GM19452 (cell line): ENCODE data around the gene CRACDL.

ENCODE experiments used
- ATAC-seq: cut with Tn5 transposase; IDR thresholded peaks from one replicate; pipeline ENCODE4 v1.9.1; 2021; ENCODE audit not compliant: unreplicated experiment

The CRACDL gene

DNA sequence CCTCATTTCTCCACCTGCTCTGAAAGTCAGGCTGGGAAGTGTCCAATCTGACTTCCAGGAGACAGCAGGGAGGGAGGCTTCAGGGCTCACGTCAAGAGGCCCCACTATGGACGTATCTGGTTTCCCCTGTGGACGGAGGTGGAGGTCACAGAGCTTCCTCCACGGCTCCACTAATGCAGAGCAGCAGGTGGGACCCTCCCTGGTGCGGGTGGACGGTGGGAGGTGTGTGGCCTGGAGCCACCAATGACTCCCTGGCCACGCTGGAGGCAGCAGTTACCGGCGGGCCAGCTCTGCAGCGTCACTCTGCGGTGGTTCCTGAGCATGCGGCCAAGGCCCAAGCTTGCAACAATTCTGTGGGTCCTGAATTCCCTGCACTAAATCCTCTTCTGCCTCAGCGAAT lies 9.0 kb downstream of the CRACDL start:
- no peak for ATAC-seq

DNA sequence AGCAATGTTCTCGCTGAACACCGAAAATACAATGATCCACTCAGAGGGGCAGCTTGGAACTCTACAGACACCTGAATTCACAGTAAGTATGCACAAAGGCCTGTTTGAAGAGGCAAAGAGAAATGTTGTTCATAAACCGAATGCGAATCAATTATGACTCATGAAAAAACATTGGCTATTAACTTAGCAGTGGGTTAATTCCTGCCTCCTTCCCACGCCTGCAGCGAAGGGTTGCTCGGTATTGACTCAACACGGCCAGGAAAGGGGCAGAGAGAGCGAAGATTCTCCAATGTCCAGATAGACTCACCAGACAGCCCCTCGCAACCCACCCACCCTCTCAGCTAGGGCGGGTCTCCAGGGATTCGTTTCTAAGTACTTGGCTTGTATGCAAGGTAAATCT lies 9.4 kb downstream of the CRACDL start:
- ATAC-seq = no peak

DNA sequence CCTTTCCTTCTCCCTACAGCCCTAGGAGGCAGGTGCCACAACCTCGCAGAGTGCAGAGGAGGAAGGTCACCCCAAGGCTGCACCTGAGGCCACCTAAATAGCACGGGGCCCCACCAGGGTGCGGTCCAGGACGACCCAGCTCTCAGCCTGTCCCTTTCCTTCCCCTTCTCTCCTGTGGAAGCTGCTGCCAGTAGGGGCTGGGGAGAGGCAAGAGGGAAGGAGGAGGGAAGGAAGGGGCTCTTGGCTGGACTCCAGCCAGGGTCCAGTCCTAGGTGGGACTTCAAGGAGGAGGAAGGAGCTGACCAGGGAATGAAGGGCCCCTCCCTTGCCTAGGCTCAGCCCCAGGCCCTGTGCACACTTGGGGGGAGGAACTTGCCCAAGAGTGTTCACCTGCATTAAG lies 11.1 kb downstream of the CRACDL start:
- no peak for ATAC-seq

DNA sequence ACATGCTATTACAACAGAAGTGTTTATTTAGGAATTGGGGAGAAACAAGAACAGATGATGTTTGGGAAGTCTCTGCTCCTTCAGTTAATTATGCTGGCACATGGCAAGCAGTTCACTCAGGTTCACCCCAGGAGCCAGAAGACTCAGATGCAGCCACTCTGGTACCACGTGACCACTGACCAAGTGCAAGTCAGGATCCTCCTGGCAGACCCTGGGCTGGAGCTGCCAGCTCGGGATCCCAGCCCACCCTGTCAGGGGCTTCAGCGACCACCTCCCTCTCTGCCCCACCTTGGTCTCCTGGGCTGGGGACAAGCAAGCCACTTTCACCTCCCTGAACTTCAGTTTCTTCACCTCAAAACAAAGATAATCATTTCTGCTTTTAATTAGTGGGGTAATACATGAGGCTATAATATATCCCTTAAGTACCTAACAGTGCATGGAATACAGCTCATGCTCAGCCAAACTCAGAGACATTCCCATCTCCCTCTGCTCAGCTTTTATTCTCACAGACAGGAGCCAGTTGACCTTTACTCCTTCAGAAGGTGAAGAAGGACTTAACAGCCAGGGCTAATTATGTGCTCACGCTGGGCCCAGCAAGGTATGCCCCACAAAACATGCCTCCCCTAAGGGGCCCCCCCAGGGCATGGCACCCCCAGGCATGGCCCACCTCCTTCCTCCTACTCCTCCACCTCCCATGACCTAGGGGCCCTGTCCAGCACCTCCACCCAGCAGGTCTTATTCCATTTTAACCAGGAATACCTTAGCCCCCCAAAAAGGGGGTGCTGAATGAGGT lies 11.8 kb downstream of the CRACDL start:
- ATAC-seq = no peak

DNA sequence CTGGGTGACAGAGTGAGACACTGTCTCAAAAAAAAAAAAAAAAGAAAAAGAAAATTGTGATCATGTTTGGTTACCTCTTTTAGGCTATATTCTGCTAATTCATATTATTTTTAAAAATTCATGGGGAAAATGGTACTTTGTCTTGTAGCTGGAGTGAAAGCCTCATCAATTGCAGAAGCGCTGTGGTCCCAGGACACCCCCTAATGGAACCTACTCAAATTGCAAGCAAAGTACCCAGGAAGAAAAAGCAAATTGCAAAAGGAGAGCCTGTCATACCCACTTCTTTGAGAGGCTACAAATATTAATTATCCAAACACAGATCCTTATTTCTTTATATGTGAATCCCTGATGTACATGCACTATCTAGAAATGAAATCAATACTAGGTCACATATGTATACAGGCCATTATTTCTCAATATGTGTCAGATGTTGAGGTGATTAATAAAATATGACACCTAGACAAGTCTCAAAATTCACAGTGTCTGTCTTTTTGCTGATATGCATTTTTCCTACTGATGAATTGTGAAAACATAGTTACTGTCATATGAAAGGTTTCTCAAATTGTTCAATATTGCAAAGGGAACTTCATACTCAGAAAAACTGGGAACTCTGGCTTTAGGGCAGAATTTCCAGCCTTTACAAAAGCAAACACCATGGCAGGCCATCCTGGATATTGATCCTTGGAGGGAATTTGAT lies 12.6 kb downstream of the CRACDL start:
- ATAC-seq = no peak

DNA sequence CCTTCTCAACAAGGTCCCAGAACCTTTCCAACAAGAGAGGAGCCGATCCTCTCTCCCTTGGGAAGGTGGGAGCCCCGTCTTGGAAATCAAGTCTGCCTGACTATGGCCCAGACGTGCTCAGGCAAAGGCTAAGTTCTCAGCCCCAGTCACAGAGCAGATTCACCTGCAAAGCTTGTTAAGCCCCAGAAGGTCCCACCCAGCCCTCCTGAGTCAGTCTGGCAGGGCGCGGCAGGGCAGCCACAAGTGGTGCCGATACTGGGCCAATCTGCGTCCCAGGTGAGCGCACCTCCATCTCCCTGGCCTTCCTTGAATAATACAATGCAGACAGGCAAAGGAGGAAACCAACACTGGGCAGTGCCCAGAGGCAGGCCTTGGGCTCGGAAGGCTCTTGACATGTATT lies 15.0 kb downstream of the CRACDL start:
- no peak for ATAC-seq

DNA sequence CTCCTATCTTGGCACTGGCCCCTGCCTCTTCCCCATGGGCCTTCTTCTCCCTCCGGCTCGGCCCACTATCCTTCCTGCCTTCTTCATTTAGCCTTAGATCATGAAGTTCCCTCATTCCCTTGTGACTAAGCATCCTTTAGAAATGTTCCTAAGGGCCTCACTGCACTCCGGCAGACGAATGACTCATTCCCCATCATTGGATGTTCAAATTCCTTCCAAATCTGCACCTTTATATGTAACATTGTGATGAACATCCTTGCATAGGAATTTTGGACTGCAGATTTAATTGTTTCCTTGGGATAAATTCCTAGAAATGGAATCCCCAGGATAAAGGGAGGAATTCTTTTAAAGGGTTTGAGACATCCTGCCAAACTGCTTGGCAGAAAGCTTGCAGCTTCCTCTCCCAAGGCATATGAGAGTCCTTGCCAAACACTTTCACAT lies 19.0 kb downstream of the CRACDL start:
- ATAC-seq = no peak

DNA sequence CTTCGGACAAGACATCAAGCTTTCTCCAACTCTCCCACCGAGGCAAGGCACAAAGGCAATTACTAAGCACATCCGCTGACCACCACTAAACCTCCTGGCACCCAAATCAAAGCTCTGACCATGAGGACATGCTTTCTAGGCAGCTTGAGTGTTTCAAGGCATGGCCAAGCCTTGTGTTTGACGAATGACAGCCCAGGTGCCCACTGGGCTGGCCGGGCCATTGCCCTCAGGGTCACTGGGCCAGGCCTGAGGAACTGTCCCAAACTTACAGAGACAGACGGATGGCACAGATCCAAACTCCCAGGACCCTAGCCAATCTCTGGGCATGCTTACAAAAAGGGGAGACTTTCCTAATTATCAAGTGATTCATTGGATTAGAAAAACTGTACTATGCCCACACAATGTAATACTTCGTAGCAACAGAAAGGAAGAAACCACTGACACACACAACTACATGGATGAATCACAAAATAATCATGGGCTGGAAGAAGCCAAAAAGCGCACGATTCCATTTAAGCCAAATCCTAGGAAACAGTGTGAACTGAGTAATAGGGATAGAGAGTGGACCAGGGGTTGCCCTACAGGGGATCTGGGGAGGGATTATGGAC lies 20.2 kb downstream of the CRACDL start:
- no peak for ATAC-seq

DNA sequence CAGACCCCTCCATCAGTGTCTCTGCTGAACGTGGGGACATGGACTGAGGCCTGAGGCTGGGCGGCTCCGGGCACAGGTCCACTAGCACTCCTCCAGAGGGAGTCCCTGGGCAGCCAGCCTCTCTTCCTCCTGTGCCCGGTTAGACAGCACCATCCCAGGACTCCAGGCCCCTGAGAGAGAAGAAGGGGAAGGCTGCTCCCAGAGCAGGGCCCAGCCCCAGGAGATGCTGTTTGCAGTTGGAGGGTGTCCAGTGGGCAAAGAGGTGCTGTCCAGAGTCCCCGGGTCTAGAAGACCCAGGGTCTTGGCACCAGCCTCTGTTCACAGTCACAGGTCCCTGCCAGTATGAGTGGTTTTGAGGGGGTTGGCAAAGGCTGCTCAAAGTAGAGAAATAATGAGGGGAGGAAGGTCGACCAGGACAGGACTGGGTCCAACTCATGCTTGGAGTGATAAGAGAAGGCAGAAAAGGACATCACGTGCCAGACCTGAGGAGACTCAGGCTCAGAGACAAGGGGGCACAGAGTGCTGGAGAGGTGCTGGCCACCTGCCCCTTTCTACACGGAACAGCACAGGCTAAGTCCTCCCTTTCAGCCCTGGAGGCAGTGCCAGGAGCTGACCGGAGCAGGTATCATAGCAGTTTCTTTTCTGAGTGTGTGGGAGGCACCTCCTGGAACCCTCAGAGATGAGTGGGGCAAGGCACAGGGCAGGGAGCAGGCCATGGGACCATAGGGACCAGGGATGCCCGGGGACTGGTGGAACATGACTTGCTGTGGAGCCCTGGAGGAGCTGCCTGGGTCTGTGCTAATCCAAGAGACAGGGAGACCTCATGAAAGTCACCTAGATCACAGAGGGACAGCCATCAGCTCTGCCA lies 21.1 kb downstream of the CRACDL start:
- no peak for ATAC-seq

DNA sequence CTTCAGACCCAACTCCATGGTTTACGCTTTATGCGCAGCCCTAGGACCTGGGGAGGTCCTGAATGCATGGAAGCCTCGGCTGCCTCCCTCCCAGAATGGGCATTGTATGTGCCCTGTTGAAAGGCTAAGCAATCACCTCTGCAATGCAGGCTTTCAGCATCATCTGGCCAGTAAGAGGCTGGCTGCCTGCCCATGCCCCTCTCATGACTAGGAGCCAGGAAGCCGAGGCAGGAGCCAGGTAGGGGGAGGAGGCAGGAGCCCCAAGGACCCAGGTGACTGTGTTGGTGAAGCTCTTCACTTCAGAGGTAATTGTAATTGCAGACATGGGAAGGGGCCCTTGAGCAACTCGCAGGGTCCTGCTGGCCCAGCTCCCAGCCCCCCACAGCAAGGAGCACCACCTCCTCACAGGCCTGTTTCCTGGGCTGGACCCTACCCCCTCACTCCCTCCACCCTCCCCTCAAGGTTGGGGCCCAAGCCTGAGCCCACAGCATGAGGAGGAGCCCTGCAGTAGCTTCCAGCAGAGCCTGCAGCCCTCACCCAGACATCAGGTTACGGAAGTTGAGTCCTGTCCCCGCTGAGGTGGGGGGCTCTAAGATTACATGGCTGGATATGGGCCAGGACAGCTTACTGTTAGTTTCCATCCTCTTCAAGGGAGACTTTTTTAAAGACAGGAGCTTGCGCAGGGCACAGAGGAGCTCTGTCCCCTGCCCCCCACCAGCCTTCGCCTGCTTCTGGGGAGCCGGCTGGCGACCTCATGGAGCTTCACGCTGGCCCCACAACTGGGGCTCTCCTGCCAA lies 21.9 kb downstream of the CRACDL start:
- ATAC-seq = no peak

DNA sequence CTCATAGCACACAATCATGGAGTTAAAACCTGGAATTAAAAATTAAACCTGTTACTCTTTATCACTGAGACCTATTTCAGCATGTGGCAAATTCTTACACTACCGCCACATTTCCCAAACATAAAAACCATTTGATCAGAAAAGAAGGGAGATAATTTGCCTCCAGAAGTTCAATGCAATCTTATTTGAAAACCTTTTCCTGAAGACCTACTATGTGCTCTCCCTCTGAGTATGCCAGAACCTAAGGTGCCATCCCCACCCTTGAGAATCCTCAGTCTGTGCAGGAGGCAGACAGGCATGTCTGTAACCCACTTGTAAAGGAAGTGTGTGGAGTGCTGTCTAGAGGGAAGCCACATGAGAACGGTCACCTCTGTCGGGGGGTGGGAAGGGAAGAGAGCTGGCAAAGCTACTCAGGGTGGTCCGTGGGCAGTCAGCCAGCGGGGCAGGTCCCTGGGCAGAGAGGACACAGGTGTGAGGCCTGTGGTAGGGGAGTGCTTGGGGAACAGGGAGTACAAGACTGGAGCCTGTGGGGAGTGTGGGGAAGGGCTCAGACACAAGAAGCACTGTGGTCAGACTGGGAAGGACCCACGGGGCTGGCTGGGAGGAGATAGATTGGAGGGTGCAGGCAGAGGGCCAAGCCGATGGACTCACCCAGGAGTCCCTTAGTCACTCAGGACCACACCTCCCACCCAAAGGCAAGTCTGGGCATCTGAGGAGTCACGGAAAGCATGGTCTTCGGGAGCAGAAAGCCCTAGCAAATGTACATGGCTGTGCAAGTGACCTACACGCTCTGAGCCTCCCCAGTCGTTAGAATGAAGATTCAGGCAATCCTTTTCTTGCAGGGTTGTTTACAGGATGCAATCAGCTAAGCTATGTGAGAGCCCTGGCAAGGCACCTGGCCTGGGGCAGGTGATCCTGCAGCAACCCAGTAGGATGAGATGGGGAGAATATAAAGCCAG lies 22.8 kb downstream of the CRACDL start:
- no peak for ATAC-seq

DNA sequence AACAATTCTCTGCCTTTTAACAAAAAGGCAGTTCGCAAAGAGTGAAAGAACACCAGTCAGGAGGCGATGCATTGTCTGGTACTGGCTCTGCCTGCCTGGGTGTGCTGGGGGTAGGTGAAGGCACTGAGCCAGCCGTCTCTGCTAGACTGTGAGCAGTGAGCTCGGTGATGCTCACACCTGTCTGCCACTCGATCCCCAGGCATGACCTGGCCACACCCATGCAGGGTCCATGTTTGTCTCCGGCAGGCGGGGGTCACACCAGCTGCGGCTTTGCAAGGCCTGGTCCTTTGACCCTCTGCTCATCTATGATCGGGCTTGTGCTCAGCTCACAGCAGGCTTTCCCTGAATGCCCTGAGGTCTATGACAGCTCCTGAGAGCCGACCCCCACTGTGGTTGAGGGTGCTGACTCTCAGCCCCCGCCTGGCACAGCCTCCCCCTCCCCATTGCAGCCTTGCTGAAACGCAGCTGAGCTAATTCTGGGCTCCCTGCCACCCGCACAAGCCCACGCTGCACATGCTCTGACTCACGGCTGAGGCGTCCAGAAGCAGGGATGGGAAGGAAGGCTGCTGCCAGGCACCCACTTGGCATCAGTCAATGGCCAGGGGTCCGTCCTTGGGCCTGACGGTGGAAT lies 23.7 kb downstream of the CRACDL start:
- no peak for ATAC-seq

DNA sequence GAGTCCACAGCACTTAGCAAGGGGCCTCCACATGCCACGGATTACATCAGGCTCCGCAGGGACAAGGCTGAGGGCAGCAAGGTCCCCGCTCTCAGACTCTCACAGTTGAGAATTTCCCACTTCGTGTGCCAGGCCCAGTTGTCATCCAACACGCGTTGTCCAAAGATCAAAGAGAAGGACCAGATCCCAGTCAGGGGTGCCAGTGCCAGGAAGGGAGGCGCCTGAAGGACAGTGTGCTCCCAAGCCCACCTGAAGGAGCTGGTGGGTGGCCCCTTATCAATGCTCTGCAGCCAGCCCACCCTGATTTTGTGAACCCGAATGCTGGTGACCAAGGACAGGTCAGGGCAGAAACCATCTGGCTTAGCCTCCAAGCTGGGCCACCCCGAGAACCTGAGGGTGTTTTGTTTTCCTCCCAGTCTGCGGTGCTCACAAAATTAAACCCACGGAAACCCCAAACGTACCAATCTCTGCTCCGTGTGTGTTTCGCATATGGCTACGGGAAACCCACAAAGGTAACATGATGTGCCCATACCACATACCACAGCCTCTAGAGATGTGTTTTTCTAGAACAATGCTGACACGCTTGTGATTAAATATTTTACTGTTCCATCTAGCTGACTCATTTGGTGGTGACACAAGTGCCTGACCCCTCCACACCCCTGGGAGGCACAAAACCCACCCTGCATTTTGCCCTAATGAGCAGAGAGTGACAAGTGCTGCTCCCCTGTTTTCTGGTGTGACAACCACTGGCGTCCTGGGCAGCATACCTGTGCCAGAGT lies 24.5 kb downstream of the CRACDL start:
- ATAC-seq = no peak

DNA sequence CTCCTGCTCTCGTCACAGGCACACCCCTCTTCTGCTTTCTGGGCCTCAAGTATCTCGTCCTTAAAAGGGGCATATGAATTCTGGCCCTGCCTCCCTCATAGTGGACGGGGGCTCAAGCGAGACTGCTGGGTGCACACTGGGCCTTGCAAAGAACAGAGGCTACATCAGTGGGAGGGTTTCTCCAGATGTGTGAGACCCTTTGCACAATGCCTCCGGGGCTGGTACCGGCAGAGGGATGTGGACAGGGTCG lies 25.0 kb downstream of the CRACDL start:
- ATAC-seq = no peak

DNA sequence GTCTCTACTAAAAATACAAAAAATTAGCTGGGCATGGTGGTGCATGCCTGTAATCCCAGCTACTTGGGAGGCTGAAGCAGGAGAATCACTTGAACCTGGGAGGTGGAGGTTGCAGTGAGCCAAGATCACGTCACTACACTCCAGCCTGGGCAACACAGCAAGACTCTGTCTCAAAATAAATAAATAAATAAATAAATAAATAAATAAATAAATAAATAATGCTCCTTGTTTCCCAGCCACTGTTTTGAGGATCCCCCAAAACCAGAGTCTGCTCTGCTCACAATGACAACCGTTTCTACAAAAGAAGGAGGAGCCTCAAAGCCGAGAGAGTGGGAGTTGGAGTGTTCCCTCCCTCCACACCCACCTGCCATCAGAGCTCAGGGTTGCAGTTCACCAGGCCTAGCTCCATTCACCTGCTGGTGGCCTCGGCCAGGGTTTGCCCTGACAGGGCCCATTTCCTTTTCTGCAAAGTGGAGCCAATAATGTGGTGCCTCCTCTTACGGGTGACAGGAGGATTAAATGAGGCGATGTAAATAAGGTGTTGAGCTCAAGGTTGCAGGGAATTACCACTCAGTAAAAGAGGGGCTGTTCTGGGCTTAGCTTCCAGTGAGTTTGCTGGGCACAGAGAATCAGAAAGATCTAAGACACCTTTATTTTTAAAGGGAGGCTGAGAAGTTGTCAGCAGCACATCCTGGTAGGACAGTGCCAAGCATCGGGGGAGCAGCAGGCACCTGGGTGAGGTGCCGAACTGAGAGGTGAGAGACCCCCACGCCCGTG lies 25.5 kb downstream of the CRACDL start:
- ATAC-seq = no peak

DNA sequence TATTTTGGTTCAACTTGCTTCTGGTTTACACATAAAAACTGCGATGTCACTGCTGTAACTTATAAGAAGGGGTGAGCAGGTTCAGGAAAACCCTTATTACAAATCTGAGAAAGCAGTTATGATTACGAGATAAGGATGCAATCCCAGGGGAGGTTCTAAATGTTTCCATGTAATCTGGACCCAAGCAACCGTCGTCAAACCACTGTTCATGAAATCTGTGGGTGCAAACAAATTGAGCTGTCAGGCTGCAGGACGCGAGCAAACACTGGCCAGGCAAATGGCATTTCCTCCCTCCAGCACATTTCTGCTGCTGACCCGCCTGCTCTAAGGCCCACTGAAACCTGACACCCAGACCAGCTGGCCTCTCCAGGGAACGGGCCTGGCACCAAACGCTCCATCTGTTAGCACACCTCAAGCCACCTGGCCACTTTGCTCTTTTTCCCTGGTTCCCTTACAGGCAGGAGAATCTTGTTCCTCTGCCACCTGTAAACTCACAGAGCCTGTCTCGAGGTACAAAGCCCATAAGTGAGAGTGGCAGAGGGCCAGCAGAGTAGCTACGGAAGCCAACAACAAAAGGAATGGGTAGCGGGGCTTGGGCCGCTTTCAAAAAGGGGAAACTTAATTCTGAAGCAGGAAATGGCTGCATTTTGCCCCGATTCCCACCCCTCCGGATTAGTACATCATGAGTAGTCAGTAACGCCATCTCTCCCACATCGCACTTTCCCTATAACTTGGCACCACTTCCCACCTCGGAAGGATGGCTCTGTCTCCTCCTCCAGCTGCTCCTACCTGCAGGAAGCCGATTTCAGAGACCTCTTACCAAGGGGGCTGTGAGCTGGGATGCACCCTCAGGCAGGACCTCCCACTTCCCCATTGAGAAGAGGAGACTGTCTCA lies 26.5 kb downstream of the CRACDL start:
- no peak for ATAC-seq

DNA sequence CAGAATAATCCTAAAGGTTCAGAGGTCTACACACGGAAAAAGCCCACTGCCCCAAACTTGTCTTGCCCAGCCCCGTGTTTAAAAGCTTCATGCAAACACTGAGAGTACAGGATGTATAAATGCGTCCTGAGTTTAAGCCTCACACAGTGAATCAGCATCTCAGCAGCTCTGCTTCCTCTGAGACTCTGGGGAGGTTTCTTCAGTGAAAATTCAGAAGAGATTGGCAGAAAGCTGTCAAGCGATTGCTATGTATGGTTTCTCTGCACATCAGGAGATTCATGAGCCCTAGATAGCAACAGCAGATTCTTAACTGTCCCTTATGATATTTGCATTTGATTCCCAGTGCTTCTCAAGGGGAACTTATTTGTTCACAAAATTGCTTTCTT lies 27.1 kb downstream of the CRACDL start:
- ATAC-seq = no peak
